ENCODE results near the gene XYLB. TPM values are rescaled to one million over a fixed set of nuclear protein-coding genes. Genes with fewer than 3 reads are reported as not detected.

XYLB gene
- total RNA-seq, 1 donor from 2014 or later = 2.4 TPM

GRCh38 chr3:38323060-38323459, 23.5 kb upstream of the XYLB start:
- ATAC-seq = no peak

GRCh38 chr3:38325256-38325655, 21.3 kb upstream of the XYLB start:
- no peak for ATAC-seq

GRCh38 chr3:38327335-38328009, 19.1 kb upstream of the XYLB start:
- ATAC-seq = no peak

GRCh38 chr3:38331257-38332022, 15.1 kb upstream of the XYLB start:
- no peak for ATAC-seq

DNA sequence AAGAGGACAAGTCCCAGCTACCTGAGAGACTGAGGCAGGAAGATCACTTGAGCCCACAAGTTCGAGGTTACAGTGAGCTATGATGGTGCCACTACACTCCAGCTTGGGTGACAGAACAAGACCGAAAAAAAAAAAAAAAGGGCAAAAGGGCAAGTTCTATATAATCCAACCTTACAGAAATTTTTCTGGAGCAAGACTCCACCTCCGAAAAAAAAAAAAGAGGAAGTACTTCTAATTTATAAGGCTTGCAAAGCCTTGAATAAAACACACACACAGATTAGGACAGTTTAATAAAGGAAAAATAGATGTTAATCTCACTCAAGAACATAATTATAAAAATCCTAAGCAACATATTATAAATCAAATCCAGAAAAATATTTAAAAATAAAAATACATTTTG, 14.4 kb upstream of the XYLB start:
- ATAC-seq = no peak

DNA sequence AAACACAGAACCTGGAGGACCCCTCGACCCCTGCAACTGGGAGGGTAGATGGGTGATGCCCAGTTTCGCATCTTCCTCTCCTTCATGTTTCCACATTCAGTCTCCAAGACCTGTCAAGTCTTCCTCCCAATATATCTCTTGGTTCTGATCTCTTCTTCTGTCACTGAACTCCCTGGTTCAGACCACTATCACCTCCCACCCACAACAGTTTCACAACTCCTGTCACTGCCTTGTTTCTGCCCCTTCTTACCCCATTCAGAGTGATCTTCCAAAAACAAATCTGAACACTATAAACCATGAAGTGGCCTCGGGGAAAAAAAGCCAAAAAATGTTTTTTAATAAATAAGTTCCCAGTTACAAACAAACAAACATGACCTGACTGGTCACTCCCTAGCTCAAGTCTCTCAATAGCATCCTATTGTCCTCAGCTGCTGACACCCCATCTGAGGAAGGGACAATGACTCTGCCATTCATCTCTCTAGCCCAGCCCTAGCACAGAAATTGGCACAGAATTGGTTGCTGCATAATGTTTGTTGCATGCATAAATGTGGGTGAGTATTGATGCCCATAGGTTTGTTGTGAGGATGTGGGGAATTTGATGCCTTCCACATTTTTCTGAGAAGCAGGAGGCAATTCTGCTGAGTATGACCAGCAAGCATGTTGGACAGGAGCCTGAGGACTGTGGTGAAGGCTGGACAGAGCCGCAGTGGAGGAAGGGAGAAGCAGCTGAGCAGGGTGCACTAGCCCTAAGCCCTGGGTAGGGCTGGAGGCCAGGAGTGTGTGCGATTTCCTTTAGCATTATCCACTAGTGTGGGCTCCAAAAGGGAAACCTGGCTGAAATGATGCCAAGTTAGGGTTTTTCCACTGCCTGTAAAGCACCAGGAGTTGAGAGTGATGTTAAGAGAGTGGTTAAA, 12.2 kb upstream of the XYLB start:
- no peak for ATAC-seq

- no peak for ATAC-seq
These were observed 11.3 kb upstream of the XYLB start for GRCh38 chr3:38335263-38335662.

- ATAC-seq = no peak
These were observed 8.9 kb upstream of the XYLB start for GRCh38 chr3:38337703-38338102.

GRCh38 chr3:38343797-38344594, 2.6 kb upstream of the XYLB start:
- no peak for ATAC-seq

DNA sequence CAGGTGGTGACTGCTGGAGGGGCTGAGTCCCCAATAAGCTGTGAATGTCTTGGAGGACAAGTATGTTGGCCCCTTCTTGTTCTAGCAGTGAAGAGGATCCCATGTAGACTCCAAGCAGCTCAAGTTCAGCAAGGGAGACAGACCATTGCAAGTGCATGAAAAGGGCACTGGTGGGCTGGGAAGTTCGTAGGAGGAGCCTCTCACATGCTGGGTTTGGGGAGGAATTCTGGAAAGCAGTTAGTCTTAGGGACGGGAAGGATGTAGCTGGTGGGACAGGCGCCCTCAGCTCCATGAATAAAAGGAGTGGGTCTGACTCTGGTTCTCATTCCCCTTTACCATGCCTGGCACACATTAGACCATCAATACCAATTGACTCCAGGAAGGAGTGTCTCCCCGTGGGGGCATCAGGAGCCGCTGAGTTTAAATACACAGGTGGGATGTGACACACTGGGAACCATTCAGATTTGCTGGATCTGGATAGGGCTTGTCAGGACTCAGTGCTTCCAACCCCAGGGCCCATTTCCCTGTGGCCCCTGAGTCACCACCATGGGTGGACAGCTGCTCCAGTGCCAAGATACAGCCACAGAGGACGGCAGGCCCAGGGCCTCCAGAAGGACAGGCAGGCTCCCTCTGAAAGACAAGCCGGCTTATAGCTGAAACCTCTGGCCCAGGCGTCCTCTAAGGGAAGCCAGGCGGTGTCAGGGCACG, 552 bp upstream of the XYLB start:
- ATAC-seq = no peak

DNA sequence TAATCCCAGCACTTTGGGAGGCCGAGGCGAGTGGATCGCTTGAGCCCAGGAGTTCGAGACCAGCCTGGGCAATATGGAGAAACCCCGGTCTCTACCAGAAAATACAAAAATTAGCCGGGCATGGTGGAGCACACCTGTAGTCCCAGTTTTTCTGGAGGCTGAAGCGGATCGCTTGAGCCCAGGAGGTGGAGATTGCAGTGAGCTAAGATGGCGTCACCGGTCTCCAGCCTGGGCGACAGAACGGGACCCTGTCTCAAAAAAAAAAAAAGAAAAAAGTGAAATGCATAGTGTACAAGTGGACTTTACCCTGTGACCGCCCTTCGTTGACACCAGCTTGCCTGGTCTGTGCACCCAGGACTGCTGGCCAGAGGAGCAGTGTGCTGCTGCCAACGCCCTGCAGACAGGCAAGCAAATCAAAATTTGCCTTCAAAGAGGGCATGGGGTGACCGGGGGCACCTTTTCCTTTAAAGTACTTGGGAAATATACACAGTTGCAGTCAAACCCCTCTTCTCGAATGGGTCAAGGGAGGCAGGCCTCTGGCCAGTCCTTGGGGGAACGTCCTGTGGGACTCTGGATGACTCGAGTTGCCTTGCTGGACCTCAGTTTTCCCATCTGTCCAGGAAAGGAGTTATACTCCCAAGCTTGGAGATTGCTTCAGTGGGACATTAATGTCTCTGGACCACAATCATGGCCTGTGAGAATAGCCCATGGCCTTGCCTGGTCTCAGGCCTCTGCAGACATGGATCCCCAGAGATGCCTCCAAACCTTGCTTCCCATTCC, 1.0 kb downstream of the XYLB start:
- ATAC-seq = no peak

DNA sequence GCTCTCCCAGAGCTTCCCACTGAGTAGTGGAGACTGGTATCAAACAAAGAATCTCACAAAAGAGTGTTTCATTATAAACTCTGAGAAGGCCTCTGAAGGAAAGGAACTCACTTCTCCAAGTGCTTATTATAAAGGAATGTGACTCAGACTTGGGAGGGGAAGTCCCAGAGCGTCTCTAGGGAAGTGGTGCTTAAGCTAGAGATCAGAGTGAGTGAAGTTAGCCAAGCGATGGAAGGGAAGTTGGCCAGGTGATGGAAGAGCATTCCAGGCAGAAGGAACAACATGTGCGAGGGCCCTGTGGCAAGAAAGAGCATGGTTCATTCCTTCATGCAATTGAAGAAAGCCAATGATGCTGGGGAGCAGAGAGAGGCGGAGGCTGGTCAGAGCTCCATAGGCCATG, 2.3 kb downstream of the XYLB start:
- peak; percentile 73 for ATAC-seq

GRCh38 chr3:38349684-38350359, 3.2 kb downstream of the XYLB start:
- ATAC-seq = no peak

DNA sequence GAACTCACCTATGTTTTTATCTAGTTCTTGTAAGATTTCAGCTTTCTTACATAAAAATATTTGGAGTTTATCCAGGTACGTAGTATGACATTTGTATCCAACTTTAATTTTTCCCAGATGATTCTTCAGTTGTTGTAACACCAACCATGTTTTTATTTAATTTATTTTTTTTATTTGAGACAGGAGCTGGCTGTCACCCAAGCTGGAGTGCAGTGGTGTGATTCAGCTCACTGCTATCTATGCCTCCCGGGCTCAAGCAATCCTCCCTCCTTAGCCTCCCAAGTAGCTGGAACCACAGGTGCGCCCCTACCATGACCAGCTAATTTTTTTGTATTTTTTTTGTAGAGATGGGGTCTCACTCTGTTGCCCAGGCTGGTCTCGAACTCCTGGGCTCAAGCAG, 6.6 kb downstream of the XYLB start:
- no peak for ATAC-seq

DNA sequence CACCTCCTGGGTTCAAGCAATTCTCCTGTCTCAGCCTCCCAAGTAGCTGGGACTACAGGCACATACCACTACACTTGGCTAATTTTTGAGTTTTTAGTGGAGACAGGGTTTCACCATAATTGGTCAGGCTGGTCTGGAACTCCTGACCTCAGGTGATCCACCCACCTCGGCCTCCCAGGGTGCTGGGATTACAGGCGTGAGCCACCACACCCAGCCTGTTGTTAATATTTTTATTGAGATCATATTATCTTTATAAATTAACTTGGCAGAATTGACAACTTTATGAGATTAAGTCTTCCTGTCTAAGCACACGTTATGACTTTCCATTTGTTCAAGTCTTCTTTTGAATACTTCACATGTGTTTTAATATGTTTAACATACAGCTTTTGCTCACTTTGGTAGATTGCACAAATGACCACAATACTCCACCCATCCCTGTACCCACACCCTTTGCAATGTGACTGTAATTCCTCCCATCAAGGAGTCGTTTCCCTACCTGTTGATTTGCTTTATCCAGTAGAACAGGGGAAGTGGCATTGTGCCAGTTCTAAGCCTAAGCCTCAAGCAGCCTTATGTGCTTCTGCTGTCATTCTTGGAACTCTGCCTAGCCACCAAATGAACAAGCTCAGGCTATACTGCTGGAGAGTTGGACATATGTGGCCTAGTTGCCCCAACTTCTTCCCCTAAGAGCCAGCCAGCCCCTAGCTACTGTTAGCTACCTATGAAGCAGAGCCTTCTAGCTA, 8.2 kb downstream of the XYLB start:
- peak; percentile 89 for ATAC-seq

- ATAC-seq = no peak
These were observed 12.5 kb downstream of the XYLB start for GRCh38 chr3:38359038-38359437.

DNA sequence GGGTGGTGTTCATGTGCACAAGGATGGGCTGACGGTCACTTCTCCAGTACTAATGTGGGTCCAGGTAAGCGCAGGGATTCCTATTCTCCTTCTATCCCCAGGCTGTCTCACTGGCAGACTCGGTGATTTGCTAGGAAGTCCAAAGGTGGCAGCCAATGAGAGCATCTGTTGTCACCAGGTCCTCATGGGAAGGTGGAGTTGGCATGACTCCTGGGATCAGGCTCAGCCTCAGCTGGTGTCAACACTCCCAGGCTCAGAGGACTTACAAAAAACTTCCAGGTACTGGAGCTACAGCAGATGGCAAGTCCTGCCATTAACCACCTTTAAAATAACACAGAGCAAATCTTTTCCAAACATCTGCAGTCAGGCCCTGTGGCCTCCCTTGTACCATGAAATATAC, 13.8 kb downstream of the XYLB start:
- ATAC-seq = no peak

DNA sequence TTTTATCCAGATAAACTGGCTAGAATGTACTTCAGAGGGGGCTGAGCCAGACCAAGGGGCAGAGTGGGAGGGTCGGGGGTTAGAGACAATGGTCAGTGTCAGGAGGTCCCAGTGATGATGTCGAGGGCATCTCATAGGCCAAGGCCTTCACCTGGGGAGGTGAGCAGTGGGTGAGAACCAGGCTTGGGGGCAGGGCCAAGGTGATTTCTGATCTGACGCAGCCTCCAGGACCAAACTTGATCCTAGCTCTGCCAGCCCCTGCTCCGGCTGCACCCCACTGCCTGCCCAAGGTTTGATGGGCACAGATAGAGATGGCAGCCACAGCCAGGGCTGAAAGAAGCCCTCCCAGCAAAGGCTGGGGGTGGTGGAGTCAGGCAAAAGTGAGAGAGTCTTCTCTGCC, 14.9 kb downstream of the XYLB start:
- no peak for ATAC-seq

DNA sequence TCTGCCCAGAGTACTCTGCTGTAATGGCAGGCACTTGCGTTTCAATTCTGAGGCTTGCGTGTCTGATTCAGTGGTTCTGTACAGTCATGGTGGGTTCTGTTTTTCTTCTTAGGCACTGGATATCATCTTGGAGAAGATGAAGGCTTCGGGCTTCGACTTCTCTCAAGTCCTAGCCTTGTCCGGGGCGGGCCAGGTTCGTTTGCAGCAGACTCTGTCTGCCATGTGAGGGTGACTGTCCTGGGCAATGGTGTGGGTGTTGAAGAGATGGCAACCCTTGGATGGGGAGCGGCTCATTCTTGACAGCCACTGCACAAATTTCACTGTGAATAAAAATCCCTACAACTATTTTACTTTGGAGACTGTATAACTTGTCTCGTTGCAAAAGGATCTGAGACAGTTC, 16.2 kb downstream of the XYLB start:
- ATAC-seq = no peak
